GF-D8 (cell line): ENCODE data around the gene HMCES.
"Not testable (repeated sequence)": the region's sequence is repeated elsewhere in the genome, so short reads cannot be mapped to it uniquely, and the experiment has no call there.

ENCODE experiments used
- DNase-seq: peaks from one replicate; lab custom pipeline; 2025; lab: John Stamatoyannopoulos, UW

HMCES gene

DNA sequence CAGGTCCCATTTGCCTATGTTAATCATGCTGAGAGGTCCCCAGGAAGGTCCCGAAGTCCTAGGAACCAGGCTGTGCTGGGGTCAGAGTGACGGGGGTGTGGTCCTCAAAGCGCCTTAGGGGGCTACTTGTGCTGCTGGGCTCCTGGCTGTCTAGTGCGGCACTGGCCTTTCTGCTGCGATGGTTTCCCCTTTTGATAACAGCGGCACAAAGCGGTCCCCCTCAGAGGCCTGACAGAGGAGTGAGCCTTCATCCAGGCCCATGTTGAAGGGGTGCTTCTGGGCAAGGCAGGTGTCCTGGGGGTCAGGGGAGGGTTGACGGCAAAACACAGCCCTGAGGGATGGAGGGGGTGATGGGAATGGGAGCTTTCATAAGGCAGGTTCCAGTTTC, 68.8 kb downstream of the HMCES start:
- no peak for DNase-seq

DNA sequence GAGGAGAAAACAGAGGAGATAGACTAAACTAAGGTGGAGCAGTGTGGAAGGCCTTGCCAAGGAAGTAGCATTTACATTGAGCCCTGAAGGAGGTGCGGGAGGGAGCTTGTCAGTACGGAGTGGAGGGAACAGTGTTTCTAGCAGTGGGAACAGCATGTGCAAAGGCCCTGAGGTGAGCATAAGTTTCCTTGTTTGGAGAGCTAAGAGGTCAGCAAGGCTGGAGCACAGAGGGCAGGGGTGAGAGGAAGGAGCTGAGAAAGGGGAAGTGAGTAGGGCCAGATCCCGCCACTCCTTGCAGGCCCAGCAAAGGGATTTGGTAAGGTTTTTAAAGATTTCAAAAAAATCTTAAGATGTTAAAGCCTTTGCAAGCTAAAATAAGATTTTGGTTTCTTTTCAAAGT, 70.1 kb downstream of the HMCES start:
- no peak for DNase-seq

DNA sequence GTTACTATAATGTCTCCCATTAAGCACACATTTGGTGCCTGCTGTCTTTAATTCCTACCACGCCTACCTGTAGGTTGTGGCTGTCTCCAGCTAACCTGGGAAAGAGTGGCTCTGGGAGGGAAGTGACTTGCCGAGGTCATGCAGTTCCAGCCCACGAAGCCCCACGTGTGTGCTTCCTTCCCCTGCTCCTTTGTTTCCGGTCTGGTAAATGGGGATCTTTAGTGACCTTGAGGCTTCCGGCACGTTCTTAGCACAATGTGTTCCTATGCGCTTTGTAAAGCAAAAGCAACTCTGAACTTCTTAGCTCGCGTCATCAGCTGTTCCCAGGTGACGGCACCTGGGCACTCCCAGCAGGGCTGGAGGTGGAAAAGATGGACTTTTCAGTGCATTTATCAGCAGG, 70.5 kb downstream of the HMCES start:
- DNase-seq = not testable (repeated sequence)

DNA sequence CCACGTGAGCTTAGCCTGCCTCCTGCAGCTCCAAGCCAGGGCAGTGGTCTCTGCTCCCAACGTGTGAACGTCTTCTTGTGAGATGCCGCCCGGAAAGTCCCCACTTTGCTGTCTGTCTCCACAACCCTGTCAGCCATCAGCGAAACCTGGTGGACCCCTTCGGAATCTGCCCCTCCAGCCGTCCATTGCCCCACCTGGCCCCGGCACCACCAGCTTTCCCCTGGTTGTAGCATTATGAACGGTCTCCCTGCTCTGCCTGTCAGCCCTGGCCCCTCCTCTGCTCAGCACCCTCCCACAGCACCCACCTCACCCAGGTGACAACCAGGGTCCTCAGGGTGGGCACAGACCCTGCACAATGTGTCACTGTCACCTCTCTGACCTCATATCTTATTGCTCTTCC, 71.1 kb downstream of the HMCES start:
- no peak for DNase-seq

DNA sequence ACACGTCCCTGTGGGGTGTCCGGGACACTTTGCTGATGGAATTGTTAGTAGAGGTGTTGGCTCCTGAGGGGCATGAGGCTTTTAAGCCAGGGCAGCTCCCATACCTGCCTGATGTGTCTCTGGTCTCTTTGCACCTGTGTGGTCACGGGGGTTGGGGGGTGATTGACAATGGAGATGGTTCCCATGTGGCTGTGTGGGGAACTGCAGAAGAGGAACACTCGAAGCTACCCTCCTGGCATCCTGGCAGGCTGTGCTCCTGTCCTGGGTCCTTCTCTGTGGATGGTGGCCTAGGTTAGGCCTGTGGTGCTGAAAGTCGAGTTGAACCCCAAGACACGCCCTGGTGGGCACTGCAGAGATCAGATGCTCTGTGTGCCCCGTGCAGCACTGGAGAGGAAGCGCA, 73.4 kb downstream of the HMCES start:
- DNase-seq = no peak

DNA sequence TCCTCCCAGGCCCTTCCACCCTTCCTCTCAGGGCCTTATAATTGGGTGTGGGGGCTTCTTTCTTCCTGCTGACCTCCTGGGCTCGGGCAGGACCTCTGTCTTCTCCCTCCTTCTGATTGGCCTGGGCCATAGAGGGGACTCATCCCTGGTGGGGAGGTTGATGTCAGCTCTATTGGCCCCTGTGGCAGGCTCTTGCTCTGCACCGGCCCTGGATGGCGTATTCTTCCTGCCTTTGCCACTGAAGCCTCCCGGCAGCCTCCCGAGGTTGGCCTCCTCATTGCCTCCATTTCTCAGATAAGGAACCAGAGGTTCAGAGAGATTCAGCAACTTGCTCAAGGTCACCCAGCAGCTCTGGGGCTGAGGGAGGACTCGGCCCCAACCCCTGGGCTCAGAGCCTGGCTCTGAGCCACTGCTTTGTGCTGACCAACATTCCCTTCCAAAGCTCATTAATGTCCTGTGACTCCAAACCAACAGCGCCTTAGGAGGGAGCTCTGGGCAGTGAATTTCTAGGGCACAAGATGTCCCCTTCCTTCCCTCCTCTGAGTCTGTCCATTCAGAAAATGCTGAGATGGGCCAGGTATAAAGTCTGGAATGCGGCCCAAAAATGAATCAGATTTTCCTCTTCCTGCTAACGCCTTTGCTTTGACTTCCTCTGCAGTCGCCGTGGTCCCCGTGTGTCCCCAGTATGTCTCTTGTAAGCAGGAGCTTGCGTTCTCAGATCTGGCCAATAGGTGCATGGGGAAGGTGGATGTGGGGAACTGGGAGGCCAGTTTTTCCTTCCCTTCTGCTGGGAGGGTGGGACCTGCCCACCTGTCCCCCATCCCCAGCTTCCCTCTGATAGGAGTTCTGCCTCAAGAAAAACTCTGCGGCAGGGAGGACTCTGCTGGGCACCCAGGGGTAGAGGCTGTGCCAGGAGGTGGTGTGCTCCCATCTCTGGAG, 74.2 kb downstream of the HMCES start:
- no peak for DNase-seq

DNA sequence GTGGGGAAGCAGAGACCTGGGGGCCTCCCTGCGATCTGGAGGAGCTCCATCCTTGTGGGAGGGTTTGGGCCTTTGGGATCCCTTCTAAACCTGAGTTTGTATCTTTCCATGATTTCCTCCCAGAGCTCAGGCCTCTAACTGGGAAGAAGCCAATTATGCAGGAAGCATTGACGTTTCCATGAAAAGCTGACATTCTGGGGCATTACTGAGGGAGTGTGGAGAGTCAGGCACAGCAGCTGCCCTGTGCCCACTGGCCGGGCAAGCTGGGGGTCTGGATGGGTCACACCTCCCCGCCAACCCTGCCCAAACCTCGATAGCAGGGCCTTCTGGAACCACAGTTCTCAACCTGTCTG, 74.9 kb downstream of the HMCES start:
- no peak for DNase-seq
